Stomach (tissue), 19 donors: ENCODE results near the gene CCDC88B. TPM values are rescaled to one million over a fixed set of nuclear protein-coding genes. Genes with fewer than 3 reads are reported as not detected.
A peak's percentile ranks its signal among the peaks of the same experiment; 100 is the strongest.

Experiments
- DNase-seq, 2 donors: peaks; one replicate each; pipeline versions ENCODE4 v3.0.0 to v3.0.0-alpha.2; 2013 to 2019
- H3K27ac ChIP-seq, 5 donors: fragments of 200-600 bp in 4 of 5; sonication (generic) in 4 of 5; one replicate each; pipeline ENCODE4 v1.5.1; 2013 to 2019; ENCODE audit warnings: mild to moderate bottlenecking in 1 of 5, moderate library complexity in 1 of 5
- H3K27me3 ChIP-seq, 3 donors: fragments of 200-600 bp; sonication (generic); one replicate each; pipeline ENCODE4 v1.5.1; 2017 to 2019; ENCODE audit warnings: mixed run types in 1 of 3
- H3K36me3 ChIP-seq, 4 donors: fragments of 200-600 bp; sonication (generic); 1 replicate in 3 of 4; 2 replicates in 1 of 4; pipeline ENCODE4 v1.5.1; 2016 to 2019
- H3K4me1 ChIP-seq, 4 donors: fragments of 200-600 bp; sonication (generic); one replicate each; pipeline ENCODE4 v1.5.1; 2016 to 2019
- H3K4me3 ChIP-seq, 4 donors: fragments of 200-600 bp; sonication (generic) in 3 of 4; one replicate each; pipeline ENCODE4 v1.5.1; 2016 to 2019; ENCODE audit warnings: mild to moderate bottlenecking in 1 of 4
- H3K9me3 ChIP-seq, 4 donors: fragments of 200-600 bp; sonication (generic); one replicate each; pipeline ENCODE4 v1.5.1; 2016 to 2019
- EP300 ChIP-seq: sonication (generic); formaldehyde crosslinking; IDR thresholded peaks from one replicate; pipeline ENCODE4 v1.6.1; 2017; ENCODE audit warnings: antibody characterized with exemption
- POLR2A ChIP-seq, 4 donors: fragments of 450-650 bp; IDR thresholded peaks; one replicate each; pipeline ENCODE4 v1.6.1; 2016; ENCODE audit warnings: antibody characterized with exemption in 4 of 4, control low read depth in 2 of 4, mild to moderate bottlenecking in 1 of 4, moderate library complexity in 1 of 4
- POLR2AphosphoS5 ChIP-seq, 3 donors: sonication (generic); formaldehyde crosslinking; IDR thresholded peaks; one replicate each; pipeline ENCODE4 v1.6.1; 2016; ENCODE audit warnings: antibody characterized with exemption in 3 of 3
- WGBS, 5 donors: extraction: QIAGEN DNeasy Blood & Tissue Kit in 3 of 5; methylation state at CpG; one replicate each; pipeline versions ENCODE4 v1.1.5 to v1.1.7; 2013 to 2018; 5-methylcytosine and 5-hydroxymethylcytosine counted together
- intact Hi-C: fragments of 100-400 bp; cut with DNase I; formaldehyde crosslinking; loops from one replicate; pipeline ENCODE4 v1.15.1; 2023; ENCODE audit warnings: low total_unique reads
- long read RNA-seq, 10 donors: transcript quantifications; one replicate each; lab custom pipeline, GENCODE V29; 2026
- polyA plus RNA-seq, 3 donors: library from polyadenylated mRNA; stranded (reverse); fragments of 200-250 nt; gene quantifications; one replicate each; pipeline ENCODE4 v1.2.3, GENCODE V29; 2013
- total RNA-seq, 5 donors: library from RNA; depleted of rRNA; stranded (reverse); fragments of >200 nt; gene quantifications; one replicate each; pipeline versions ENCODE4 v1.1.0 to v1.2.3, GENCODE V29; 2014 to 2016
- TF ChIP-seq, protein P1 (sequence below), 7 experiments: fragments of 450-650 bp in 4 of 7; fragments of 200-600 bp in 3 of 7; sonication (generic) in 3 of 7; IDR thresholded peaks; one replicate each; pipeline ENCODE4 v1.5.1; 2016 to 2019; ENCODE audit warnings: antibody characterized with exemption in 7 of 7, control low read depth in 2 of 7, mild to moderate bottlenecking in 1 of 7
- donor health status: healthy with polysubstance abuse.
- donor health status: Bipolar disorder and iron deficiency.
- donor health status: healthy.

The CCDC88B gene, protein sequence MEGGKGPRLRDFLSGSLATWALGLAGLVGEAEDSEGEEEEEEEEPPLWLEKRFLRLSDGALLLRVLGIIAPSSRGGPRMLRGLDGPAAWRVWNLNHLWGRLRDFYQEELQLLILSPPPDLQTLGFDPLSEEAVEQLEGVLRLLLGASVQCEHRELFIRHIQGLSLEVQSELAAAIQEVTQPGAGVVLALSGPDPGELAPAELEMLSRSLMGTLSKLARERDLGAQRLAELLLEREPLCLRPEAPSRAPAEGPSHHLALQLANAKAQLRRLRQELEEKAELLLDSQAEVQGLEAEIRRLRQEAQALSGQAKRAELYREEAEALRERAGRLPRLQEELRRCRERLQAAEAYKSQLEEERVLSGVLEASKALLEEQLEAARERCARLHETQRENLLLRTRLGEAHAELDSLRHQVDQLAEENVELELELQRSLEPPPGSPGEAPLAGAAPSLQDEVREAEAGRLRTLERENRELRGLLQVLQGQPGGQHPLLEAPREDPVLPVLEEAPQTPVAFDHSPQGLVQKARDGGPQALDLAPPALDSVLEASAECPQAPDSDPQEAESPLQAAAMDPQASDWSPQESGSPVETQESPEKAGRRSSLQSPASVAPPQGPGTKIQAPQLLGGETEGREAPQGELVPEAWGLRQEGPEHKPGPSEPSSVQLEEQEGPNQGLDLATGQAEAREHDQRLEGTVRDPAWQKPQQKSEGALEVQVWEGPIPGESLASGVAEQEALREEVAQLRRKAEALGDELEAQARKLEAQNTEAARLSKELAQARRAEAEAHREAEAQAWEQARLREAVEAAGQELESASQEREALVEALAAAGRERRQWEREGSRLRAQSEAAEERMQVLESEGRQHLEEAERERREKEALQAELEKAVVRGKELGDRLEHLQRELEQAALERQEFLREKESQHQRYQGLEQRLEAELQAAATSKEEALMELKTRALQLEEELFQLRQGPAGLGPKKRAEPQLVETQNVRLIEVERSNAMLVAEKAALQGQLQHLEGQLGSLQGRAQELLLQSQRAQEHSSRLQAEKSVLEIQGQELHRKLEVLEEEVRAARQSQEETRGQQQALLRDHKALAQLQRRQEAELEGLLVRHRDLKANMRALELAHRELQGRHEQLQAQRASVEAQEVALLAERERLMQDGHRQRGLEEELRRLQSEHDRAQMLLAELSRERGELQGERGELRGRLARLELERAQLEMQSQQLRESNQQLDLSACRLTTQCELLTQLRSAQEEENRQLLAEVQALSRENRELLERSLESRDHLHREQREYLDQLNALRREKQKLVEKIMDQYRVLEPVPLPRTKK (N-terminal part only)
- total RNA-seq (100 to 1,000 TPM in 1 of 5 donors, 10 to 100 TPM in 1, 1 to 10 TPM in 3; 1.8 to 137 (median 7.6) TPM), polyA plus RNA-seq (10 to 100 TPM; 37.4 to 57.7 (median 38.8) TPM)
- long read RNA-seq, donor 1 = 0 reads
- long read RNA-seq, donor 2 = 0 reads
- long read RNA-seq, donor 3 = 0 reads
- long read RNA-seq, donor 4 = 0 reads
- long read RNA-seq, donor 5, partial matches to known transcripts = 0 of 1 reads
- long read RNA-seq, donor 5, other reads (novel, unspliced or antisense) = 0 of 1 reads
- long read RNA-seq, donor 6 = 0 reads
- long read RNA-seq, donor 7, partial matches to known transcripts = 0 of 2 reads
- long read RNA-seq, donor 7, other reads (novel, unspliced or antisense) = 0 of 2 reads
- long read RNA-seq, donor 8, partial matches to known transcripts = 0 of 2 reads
- long read RNA-seq, donor 8, other reads (novel, unspliced or antisense) = 0 of 2 reads
- long read RNA-seq, donor 9, partial matches to known transcripts = 0 of 1 reads
- long read RNA-seq, donor 9, other reads (novel, unspliced or antisense) = 0 of 1 reads
- long read RNA-seq, donor 10 = 0 reads

DNA sequence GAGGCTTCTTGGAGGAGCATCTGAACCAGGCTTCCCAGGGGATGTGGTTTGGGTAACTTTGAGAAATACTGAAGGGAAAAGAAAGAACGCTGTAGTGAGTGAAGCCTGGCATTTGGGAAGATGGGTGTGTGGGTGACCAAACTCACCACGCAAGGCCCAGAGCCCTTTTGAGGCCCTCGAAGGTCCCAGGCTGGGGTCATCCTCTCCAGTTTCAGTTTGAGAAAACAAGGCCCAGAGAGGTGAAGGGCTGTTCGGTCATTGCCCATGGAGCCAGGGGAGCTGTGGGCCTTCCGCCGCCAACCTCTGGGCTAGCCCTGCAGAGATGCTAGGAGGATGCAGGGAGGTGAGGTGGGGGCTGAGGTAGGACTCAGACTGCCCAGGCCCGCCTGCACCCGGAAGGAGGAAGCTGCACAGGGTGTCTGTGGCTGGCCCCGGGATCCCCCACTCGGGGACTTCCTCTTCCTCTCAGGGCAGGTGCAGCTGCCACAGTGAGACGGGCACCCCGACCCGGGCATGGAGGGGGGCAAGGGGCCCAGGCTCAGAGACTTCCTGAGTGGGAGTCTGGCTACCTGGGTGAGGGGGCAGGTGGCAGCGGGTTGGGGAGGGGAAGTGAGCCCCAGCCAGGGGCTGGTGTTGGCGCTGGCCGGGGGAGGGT is at the start of gene CCDC88B:
Gene CCDC88B (plus strand): TSS at position 451 of the 655 bp plus-strand sequence. CDS start 63 bp downstream, at position 514.
- Histone ChIP-seq H3K27me3 (no peaks in the 10 kb centered on the region), H3K4me3 (peak within 1 kb of the TSS; percentile 26 to 47 (median 39)), H3K9me3 (no peaks in the 10 kb centered on the region), H3K27ac (peak within 1 kb of the TSS; percentile 18 to 82 (median 47)), H3K4me1 (peaks cover 13 to 49% (median 31%) of the 10 kb centered on the region in 4 donors), H3K36me3 (peaks cover 0 to 12% (median 0%) of the 10 kb centered on the region in 4 donors)
- DNase-seq = peak; percentile 66 to 74
- TF ChIP-seq POLR2AphosphoS5 (IDR thresholded peaks at IDR 0.05) (no peak), POLR2A (IDR thresholded peaks at IDR 0.05) (no peak), EP300 (no peak)
- TF ChIP-seq, protein P1, sequence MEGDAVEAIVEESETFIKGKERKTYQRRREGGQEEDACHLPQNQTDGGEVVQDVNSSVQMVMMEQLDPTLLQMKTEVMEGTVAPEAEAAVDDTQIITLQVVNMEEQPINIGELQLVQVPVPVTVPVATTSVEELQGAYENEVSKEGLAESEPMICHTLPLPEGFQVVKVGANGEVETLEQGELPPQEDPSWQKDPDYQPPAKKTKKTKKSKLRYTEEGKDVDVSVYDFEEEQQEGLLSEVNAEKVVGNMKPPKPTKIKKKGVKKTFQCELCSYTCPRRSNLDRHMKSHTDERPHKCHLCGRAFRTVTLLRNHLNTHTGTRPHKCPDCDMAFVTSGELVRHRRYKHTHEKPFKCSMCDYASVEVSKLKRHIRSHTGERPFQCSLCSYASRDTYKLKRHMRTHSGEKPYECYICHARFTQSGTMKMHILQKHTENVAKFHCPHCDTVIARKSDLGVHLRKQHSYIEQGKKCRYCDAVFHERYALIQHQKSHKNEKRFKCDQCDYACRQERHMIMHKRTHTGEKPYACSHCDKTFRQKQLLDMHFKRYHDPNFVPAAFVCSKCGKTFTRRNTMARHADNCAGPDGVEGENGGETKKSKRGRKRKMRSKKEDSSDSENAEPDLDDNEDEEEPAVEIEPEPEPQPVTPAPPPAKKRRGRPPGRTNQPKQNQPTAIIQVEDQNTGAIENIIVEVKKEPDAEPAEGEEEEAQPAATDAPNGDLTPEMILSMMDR (IDR thresholded peaks at IDR 0.05) = no peak
- 63 to 75% (median 69%) methylated on average over 15 to 16 of the region's 16 CpGs for WGBS, 5 donors
- intact Hi-C loops = no loop called here

DNA sequence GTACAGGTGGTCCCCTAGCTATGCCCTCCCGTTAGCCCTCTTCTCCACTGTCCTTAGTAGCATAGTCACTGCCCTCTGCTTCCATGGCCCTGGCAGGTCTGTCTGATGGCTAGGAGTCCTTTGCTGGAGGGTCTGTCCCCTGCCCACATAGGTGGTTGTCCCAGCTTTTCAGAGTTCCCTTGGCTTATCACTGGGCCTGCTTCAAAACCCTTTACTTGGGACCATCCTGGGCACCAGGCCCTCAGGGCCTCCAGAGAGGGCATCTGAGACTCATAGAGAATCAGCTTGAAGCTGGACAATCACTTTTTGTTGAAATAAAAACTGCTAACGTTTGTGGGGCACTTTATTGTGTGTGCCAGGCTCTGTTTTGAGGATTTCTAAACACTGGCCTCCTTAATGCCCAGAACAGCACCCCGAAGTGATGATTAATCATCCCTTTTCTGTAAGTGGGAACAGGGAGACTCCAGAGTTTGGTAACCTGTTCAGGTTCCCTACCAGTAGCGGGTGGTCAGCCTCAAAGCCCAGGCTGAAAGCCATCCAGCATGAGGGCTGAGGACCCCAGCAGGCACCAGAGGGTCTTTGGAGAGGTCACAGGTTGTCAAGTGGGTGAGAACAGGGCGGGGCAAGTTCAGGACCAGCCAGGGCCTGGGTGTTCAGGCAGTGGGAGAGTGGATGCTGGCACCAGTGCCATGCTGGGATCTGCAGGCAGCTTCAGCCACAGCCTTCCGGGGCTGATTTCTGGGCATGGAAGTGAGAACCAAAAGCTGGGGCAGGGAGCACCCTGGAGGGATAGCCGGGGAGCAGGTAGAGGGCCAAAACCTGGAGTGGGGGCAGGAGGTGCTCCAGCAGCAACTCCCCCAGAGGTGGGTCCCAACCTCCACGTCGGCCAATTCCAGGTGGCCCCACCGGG is 49.4 kb upstream of the CCDC88B start:
- no peak overlapping the region for H3K4me3 ChIP-seq
- H3K4me1 ChIP-seq = peaks cover 25 to 40% (median 32%) of the 10 kb centered on the region in 4 donors
- no peaks in the 10 kb centered on the region for H3K9me3 ChIP-seq
- H3K36me3 ChIP-seq = peaks cover 0 to 7% (median 0%) of the 10 kb centered on the region in 4 donors
- H3K27ac ChIP-seq = no peak overlapping the region
- intact Hi-C loops = loop anchor here (10.0 kb wide), 1 partner anchor 86 kb away; the partner anchor contains the start of gene FERMT3
- peaks cover 26 to 67% (median 40%) of the 10 kb centered on the region in 3 donors for H3K27me3 ChIP-seq
- no peak for DNase-seq
- TF ChIP-seq POLR2AphosphoS5 (IDR thresholded peaks at IDR 0.05) (no peak), POLR2A (IDR thresholded peaks at IDR 0.05) (no peak), EP300 (no peak)
- TF ChIP-seq, protein P1 (IDR thresholded peaks at IDR 0.05) = no peak
- WGBS, 5 donors = 45 to 56% (median 53%) methylated on average over 7 to 10 of the region's 10 CpGs

DNA sequence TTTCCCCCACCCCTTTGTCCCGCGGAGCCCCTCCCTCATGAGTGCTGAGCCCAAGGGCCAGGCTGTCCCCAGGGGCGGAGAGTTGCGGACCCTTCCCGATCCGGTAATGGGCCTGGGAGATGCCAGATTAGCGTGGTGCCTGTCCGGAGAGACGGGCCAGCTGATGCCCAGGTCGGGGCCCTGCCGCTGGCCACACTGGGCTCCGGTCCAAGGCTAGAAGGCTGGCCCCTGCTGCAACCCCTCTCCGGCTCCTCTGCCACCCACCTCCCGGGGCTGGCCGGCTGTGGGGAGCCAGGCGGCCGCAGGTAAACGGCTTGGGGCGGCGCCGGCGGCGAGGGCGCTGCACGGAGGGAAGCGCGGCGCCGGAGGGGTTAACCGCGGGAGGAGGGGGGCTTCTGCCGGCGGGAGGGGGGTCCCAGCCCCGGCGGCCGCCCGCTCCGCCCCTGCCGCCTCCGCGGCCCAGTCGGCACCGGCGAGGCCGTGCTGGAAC is 48.7 kb upstream of the CCDC88B start, which contains the start of gene KCNK4:
Gene KCNK4 (plus strand): TSS at position 41 of the 490 bp plus-strand sequence. CDS start 1,717 bp downstream, outside the sequence.
- 1 to 5% (median 5%) methylated on average over 18 to 44 of the region's 45 CpGs for WGBS, 5 donors
- H3K36me3 ChIP-seq = peaks cover 0 to 7% (median 0%) of the 10 kb centered on the region in 4 donors
- H3K9me3 ChIP-seq = no peaks in the 10 kb centered on the region

More for the DNA sequence above, 48.7 kb upstream of the CCDC88B start, which contains the start of gene KCNK4:
- Histone ChIP-seq H3K4me1 (peaks cover 20 to 35% (median 25%) of the 10 kb centered on the region in 4 donors), H3K27ac (no peak within 1 kb of the TSS), H3K27me3 (peaks cover 26 to 74% (median 40%) of the 10 kb centered on the region in 3 donors), H3K4me3 (peak within 1 kb of the TSS; percentile 33 to 49 (median 41))
- intact Hi-C loops = loop anchor here (10.0 kb wide), 1 partner anchor 87 kb away; the partner anchor contains the start of gene FERMT3
- TF ChIP-seq POLR2AphosphoS5 (IDR thresholded peaks at IDR 0.05) (no peak), POLR2A (IDR thresholded peaks at IDR 0.05) (no peak), EP300 (no peak)
- TF ChIP-seq, protein P1 (IDR thresholded peaks at IDR 0.05) = no peak
- DNase-seq = no peak
